Smooth muscle cell (in vitro differentiated cells): ENCODE measurements around the gene EIF2AK3. TPM values are rescaled to one million over a fixed set of nuclear protein-coding genes. Genes with fewer than 3 reads are reported as not detected.

Experiments used
- DNase-seq: peaks from one replicate; lab custom pipeline; 2025; ENCODE audit not compliant: unreplicated experiment; lab: John Stamatoyannopoulos, UW
- H2AFZ ChIP-seq: fragments of 200-600 bp; sonication (generic); 2 replicates; pipeline ENCODE4 v1.6.0; 2016; ENCODE audit warnings: antibody characterized with exemption, low read depth, mild to moderate bottlenecking
- H3F3A ChIP-seq: fragments of 200-600 bp; sonication (generic); 2 replicates; pipeline ENCODE4 v1.6.0; 2017; ENCODE audit warnings: antibody characterized with exemption, low read depth
- H3K27ac ChIP-seq: fragments of 200-600 bp; sonication (generic); 2 replicates; pipeline ENCODE4 v1.5.1; 2016; ENCODE audit warnings: low read depth, mild to moderate bottlenecking
- H3K27me3 ChIP-seq: fragments of 200-600 bp; sonication (generic); 2 replicates; pipeline ENCODE4 v1.6.1; 2016; ENCODE audit warnings: low read depth, mild to moderate bottlenecking
- H3K36me3 ChIP-seq: fragments of 200-600 bp; sonication (generic); 2 replicates; pipeline ENCODE4 v1.5.1; 2016; ENCODE audit warnings: low read depth
- H3K4me1 ChIP-seq: fragments of 200-600 bp; sonication (generic); 2 replicates; pipeline ENCODE4 v1.5.1; 2016; ENCODE audit warnings: low read depth
- H3K4me2 ChIP-seq: fragments of 200-600 bp; sonication (generic); 2 replicates; pipeline ENCODE4 v1.6.0; 2016; ENCODE audit warnings: mild to moderate bottlenecking
- H3K4me3 ChIP-seq: fragments of 200-600 bp; sonication (generic); 2 replicates; pipeline ENCODE4 v1.5.1; 2016; ENCODE audit warnings: mild to moderate bottlenecking
- H3K79me2 ChIP-seq: fragments of 200-600 bp; sonication (generic); 2 replicates; pipeline ENCODE4 v1.6.0; 2016; ENCODE audit warnings: low read depth, mild to moderate bottlenecking
- H3K9ac ChIP-seq: fragments of 200-600 bp; sonication (generic); 2 replicates; pipeline ENCODE4 v1.6.0; 2016; ENCODE audit warnings: low read depth
- H3K9me3 ChIP-seq: fragments of 200-600 bp; sonication (generic); replicated peaks from 2 replicates; pipeline ENCODE4 v1.5.1; 2016; ENCODE audit warnings: low read depth
- H4K20me1 ChIP-seq: fragments of 200-600 bp; sonication (generic); 2 replicates; pipeline ENCODE4 v1.6.0; 2016; ENCODE audit warnings: low read depth
- WGBS: methylation state at CpG from one replicate; pipeline ENCODE4 v1.1.7; 2016; ENCODE audit warnings: low lambda C conversion rate; 5-methylcytosine and 5-hydroxymethylcytosine counted together
- polyA plus RNA-seq: library from polyadenylated mRNA; unstranded; fragments of >200 nt; fragmentation: Nextera tagmentation; extraction: Ambion mirVana; gene quantifications from 2 replicates; pipeline ENCODE4 v1.2.1, GENCODE V29; 2016
- total RNA-seq: library from RNA; depleted of rRNA; stranded (reverse); fragments of >200 nt; gene quantifications from 2 replicates; pipeline ENCODE4 v1.2.3, GENCODE V29; 2014
- TF ChIP-seq, protein P1 (sequence below): fragments of 200-600 bp; sonication (generic); IDR thresholded peaks from 2 replicates; pipeline ENCODE4 v1.5.1; 2017; ENCODE audit warnings: borderline replicate concordance, mild to moderate bottlenecking, antibody characterized with exemption; ENCODE audit not compliant: insufficient read depth, poor library complexity, severe bottlenecking

The EIF2AK3 gene
- total and polyA plus RNA-seq, 2 experiments from 2014 or later: 16.2 to 53.4 TPM

DNA sequence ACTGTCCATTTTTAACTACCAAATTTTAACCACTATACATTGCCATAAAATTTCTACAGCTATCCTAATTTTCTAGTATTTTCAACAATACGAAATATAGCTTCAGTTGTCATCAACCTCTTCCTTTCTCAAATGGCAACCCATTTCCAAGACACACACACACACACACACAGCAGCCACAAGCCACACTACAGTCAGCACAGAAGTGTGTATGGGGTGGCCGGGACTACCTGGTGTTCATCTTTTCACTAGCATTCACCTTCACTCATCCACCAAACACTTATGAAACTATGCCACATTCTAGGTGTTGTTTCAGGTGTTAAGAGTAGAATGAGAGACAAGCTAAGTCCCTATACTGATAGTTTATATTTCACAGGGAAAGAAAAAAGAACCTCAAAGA is 62.9 kb downstream of the EIF2AK3 start:
- H3K4me1 ChIP-seq: no peaks in the 10 kb centered on the region
- TF ChIP-seq, protein P1, sequence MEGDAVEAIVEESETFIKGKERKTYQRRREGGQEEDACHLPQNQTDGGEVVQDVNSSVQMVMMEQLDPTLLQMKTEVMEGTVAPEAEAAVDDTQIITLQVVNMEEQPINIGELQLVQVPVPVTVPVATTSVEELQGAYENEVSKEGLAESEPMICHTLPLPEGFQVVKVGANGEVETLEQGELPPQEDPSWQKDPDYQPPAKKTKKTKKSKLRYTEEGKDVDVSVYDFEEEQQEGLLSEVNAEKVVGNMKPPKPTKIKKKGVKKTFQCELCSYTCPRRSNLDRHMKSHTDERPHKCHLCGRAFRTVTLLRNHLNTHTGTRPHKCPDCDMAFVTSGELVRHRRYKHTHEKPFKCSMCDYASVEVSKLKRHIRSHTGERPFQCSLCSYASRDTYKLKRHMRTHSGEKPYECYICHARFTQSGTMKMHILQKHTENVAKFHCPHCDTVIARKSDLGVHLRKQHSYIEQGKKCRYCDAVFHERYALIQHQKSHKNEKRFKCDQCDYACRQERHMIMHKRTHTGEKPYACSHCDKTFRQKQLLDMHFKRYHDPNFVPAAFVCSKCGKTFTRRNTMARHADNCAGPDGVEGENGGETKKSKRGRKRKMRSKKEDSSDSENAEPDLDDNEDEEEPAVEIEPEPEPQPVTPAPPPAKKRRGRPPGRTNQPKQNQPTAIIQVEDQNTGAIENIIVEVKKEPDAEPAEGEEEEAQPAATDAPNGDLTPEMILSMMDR: no peak
- no peak for DNase-seq
- peaks cover 22% of the 10 kb centered on the region for H3K36me3 ChIP-seq
- no peaks in the 10 kb centered on the region for H3K9me3 ChIP-seq
- peaks cover 62% of the 10 kb centered on the region for H4K20me1 ChIP-seq
- no peak overlapping the region for H3K27ac ChIP-seq
- 88% methylated on average over 2 of the region's 2 CpGs for WGBS
- H2AFZ ChIP-seq: no peak overlapping the region
- no peaks in the 10 kb centered on the region for H3K27me3 ChIP-seq
- H3K9ac ChIP-seq: no peak overlapping the region
- peaks cover 11% of the 10 kb centered on the region for H3K79me2 ChIP-seq
- no peaks in the 10 kb centered on the region for H3F3A ChIP-seq
- H3K4me3 ChIP-seq: no peak overlapping the region
- H3K4me2 ChIP-seq: no peak overlapping the region

DNA sequence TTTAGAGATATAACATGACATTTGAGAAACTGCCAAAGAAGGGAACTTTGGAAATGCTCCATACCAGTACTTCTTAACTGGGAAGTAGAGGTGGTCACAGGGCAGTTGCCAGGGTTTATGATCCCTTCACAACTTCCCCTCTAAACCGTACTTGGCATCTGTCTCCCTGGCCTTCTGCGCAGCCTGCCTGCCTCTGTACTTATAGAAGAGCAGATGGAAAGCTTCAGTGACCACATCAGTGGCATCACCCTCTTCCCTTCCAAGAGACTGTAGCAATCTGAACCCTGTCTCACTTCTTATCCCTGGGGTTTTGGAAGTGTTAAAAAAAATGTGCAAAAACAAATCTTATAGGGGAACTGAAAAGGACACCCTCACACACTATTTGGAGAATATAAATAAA is 64.1 kb downstream of the EIF2AK3 start:
- Histone ChIP-seq H3K4me3 (no peak overlapping the region), H3K27me3 (no peaks in the 10 kb centered on the region), H3K79me2 (peaks cover 8% of the 10 kb centered on the region), H3K9me3 (no peaks in the 10 kb centered on the region), H2AFZ (no peak overlapping the region), H4K20me1 (peaks cover 51% of the 10 kb centered on the region), H3K4me1 (no peaks in the 10 kb centered on the region), H3K36me3 (peaks cover 16% of the 10 kb centered on the region), H3K27ac (no peak overlapping the region), H3K4me2 (no peak overlapping the region), H3F3A (no peaks in the 10 kb centered on the region), H3K9ac (no peak overlapping the region)
- WGBS: 73% methylated on average over 2 of the region's 2 CpGs
- no peak for DNase-seq
- TF ChIP-seq, protein P1: no peak

DNA sequence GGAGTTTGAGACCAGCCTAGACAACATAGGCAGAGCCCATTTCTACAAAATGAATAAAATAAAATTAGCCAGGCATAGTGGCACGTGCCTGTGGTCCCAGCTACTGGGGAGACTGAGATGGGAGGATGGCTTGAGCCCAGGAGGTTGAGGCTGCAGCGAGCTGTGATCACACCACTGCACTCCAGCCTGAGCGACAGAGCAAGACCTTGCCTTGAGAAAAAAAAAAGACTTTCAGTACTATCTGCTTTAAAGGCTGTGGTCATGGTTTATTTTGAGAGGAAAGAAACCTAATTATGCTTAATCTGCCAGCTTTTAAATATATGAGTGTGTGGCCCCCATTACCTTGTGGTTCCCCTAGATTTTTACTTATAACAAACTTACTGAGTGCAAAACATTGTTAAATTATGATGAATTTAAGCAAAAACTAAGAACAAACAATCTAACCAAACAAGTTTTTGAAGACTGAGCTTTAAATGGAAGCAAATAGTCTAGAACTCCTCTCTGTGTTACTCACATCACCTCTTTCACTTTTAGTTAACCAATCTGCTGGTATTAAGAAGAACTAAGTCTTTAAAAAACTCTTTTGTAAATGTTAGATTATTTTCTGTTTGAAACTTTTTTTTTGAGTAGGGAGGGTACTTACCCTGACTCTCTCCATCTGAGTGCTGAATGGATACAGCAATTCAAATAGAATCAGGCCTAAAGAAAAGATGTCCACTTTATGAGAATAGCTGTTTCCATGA is 65.4 kb downstream of the EIF2AK3 start:
- peaks cover 5% of the 10 kb centered on the region for H3K79me2 ChIP-seq
- peaks cover 16% of the 10 kb centered on the region for H3K36me3 ChIP-seq
- H3K4me1 ChIP-seq: no peaks in the 10 kb centered on the region
- no peak overlapping the region for H3K4me3 ChIP-seq
- no peak overlapping the region for H3K27ac ChIP-seq
- 96% methylated on average over 3 of the region's 3 CpGs for WGBS
- H3K27me3 ChIP-seq: no peaks in the 10 kb centered on the region
- H2AFZ ChIP-seq: no peak overlapping the region
- no peak for DNase-seq
- no peaks in the 10 kb centered on the region for H3F3A ChIP-seq
- H3K9me3 ChIP-seq: no peaks in the 10 kb centered on the region
- H4K20me1 ChIP-seq: peaks cover 45% of the 10 kb centered on the region
- H3K9ac ChIP-seq: no peak overlapping the region
- no peak overlapping the region for H3K4me2 ChIP-seq
- TF ChIP-seq, protein P1: no peak
